Activated CD4-positive, alpha-beta T cell treated with anti-CD3 and anti-CD28 coated beads, Interleukin-2, amount 50 U/mL, for 48 hours (primary cell): ENCODE data around the gene USP17L21.
"Not testable (repeated sequence)": the region's sequence is repeated elsewhere in the genome, so short reads cannot be mapped to it uniquely, and the experiment has no call there.

Experiments used
- DNase-seq, 2 experiments: peaks; one replicate each; pipeline ENCODE4 v3.0.0-alpha.2; 2020

The USP17L21 gene, protein sequence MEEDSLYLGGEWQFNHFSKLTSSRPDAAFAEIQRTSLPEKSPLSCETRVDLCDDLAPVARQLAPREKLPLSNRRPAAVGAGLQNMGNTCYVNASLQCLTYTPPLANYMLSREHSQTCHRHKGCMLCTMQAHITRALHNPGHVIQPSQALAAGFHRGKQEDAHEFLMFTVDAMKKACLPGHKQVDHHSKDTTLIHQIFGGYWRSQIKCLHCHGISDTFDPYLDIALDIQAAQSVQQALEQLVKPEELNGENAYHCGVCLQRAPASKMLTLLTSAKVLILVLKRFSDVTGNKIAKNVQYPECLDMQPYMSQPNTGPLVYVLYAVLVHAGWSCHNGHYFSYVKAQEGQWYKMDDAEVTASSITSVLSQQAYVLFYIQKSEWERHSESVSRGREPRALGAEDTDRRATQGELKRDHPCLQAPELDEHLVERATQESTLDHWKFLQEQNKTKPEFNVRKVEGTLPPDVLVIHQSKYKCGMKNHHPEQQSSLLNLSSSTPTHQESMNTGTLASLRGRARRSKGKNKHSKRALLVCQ

DNA sequence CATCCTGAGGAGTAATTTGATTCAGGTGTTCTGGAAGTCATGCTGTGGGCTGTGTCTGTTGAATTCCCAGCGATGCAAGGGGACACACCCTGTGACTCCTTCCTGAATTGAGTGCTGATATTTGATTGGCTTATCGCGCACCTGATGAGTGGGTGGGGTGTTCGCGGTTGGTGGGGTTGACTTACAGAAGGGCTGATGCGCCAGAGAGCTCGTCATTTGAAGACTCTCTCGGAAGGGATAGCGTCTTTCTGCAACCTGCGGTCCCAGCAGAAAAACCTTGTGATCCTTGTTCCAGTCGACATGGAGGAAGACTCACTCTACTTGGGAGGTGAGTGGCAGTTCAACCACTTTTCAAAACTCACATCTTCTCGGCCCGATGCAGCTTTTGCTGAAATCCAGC is at the start of gene USP17L21:
Gene USP17L21 (plus strand): TSS at position 301 of the 400 bp plus-strand sequence. CDS start 0 bp downstream, at position 301.
- not testable (repeated sequence) for DNase-seq

DNA sequence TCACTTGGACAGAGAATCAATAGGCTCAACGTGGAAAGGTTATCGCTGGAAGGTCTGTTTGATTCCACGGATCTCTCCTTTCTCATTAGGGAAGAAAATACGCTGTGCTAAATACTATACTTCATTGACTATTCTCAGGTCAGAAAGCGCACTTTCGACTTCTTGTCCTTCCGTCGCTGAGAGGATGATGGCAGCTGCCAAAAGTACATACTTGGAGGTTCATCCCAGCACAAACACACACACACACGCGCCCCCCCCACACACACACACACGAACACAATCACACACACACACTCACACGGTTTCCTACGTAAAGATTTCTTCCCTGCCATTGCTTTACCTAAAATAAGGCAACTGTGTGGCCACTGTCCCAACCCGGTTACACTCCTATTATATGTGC is 48.0 kb upstream of the USP17L21 start:
- not testable (repeated sequence) for DNase-seq

DNA sequence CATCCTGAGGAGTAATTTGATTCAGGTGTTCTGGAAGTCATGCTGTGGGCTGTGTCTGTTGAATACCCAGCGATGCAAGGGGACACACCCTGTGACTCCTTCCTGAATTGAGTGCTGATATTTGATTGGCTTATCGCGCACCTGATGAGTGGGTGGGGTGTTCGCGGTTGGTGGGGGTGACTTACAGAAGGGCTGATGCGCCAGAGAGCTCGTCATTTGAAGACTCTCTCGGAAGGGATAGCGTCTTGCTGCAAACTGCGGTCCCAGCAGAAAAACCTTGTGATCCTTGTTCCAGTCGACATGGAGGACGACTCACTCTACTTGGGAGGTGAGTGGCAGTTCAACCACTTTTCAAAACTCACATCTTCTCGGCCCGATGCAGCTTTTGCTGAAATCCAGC is 47.6 kb upstream of the USP17L21 start, which contains the start of gene USP17L11:
Gene USP17L11 (plus strand): TSS at position 301 of the 400 bp plus-strand sequence. CDS start 0 bp downstream, at position 301.
- DNase-seq: not testable (repeated sequence)

DNA sequence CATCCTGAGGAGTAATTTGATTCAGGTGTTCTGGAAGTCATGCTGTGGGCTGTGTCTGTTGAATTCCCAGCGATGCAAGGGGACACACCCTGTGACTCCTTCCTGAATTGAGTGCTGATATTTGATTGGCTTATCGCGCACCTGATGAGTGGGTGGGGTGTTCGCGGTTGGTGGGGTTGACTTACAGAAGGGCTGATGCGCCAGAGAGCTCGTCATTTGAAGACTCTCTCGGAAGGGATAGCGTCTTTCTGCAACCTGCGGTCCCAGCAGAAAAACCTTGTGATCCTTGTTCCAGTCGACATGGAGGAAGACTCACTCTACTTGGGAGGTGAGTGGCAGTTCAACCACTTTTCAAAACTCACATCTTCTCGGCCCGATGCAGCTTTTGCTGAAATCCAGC is 42.8 kb upstream of the USP17L21 start, which contains the start of gene USP17L12:
Gene USP17L12 (plus strand): TSS at position 301 of the 400 bp plus-strand sequence. CDS start 0 bp downstream, at position 301.
- not testable (repeated sequence) for DNase-seq

DNA sequence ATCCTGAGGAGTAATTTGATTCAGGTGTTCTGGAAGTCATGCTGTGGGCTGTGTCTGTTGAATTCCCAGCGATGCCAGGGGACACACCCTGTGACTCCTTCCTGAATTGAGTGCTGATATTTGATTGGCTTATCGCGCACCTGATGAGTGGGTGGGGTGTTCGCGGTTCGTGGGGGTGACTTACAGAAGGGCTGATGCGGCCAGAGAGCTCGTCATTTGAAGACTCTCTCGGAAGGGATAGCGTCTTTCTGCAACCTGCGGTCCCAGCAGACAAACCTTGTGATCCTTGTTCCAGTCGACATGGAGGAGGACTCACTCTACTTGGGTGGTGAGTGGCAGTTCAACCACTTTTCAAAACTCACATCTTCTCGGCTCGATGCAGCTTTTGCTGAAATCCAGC is 38.1 kb upstream of the USP17L21 start, which contains the start of gene USP17L13:
Gene USP17L13 (plus strand): TSS at position 301 of the 400 bp plus-strand sequence. CDS start 0 bp downstream, at position 301.
- not testable (repeated sequence) for DNase-seq

DNA sequence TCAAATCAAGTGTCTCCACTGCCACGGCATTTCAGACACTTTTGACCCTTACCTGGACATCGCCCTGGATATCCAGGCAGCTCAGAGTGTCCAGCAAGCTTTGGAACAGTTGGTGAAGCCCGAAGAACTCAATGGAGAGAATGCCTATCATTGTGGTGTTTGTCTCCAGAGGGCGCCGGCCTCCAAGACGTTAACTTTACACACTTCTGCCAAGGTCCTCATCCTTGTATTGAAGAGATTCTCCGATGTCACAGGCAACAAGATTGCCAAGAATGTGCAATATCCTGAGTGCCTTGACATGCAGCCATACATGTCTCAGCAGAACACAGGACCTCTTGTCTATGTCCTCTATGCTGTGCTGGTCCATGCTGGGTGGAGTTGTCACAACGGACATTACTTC is 32.4 kb upstream of the USP17L21 start:
- not testable (repeated sequence) for DNase-seq

DNA sequence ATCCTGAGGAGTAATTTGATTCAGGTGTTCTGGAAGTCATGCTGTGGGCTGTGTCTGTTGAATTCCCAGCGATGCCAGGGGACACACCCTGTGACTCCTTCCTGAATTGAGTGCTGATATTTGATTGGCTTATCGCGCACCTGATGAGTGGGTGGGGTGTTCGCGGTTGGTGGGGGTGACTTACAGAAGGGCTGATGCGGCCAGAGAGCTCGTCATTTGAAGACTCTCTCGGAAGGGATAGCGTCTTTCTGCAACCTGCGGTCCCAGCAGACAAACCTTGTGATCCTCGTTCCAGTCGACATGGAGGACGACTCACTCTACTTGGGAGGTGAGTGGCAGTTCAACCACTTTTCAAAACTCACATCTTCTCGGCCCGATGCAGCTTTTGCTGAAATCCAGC is 28.6 kb upstream of the USP17L21 start, which contains the start of gene USP17L15:
Gene USP17L15 (plus strand): TSS at position 301 of the 400 bp plus-strand sequence. CDS start 0 bp downstream, at position 301.
- DNase-seq: not testable (repeated sequence)

DNA sequence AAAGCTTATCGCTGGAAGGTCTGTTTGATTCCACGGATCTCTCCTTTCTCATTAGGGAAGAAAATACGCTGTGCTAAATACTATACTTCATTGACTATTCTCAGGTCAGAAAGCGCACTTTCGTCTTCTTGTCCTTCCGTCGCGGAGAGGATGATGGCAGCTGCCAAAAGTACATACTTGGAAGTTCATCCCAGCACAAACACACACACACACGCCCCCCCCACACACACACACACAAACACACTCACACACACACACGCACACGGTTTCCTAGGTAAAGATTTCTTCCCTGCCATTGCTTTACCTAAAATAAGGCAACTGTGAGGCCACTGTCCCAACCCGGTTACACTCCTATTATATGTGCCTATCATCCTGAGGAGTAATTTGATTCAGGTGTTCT is 24.2 kb upstream of the USP17L21 start:
- not testable (repeated sequence) for DNase-seq

DNA sequence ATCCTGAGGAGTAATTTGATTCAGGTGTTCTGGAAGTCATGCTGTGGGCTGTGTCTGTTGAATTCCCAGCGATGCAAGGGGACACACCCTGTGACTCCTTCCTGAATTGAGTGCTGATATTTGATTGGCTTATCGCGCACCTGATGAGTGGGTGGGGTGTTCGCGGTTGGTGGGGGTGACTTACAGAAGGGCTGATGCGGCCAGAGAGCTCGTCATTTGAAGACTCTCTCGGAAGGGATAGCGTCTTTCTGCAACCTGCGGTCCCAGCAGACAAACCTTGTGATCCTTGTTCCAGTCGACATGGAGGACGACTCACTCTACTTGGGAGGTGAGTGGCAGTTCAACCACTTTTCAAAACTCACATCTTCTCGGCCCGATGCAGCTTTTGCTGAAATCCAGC is 19.1 kb upstream of the USP17L21 start, which contains the start of gene USP17L17:
Gene USP17L17 (plus strand): TSS at position 301 of the 400 bp plus-strand sequence. CDS start 0 bp downstream, at position 301.
- not testable (repeated sequence) for DNase-seq

DNA sequence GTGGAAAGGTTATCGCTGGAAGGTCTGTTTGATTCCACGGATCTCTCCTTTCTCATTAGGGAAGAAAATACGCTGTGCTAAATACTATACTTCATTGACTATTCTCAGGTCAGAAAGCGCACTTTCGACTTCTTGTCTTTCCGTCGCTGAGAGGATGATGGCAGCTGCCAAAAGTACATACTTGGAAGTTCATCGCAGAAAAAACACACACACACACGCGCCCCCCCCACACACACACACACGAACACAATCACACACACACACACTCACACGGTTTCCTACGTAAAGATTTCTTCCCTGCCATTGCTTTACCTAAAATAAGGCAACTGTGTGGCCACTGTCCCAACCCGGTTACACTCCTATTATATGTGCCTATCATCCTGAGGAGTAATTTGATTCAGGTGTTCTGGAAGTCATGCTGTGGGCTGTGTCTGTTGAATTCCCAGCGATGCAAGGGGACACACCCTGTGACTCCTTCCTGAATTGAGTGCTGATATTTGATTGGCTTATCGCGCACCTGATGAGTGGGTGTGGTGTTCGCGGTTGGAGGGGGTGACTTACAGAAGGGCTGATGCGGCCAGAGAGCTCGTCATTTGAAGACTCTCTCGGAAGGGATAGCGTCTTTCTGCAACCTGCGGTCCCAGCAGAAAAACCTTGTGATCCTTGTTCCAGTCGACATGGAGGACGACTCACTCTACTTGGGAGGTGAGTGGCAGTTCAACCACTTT is 14.6 kb upstream of the USP17L21 start, which contains the start of gene USP17L18:
Gene USP17L18 (plus strand): TSS at position 678 of the 728 bp plus-strand sequence. CDS start 0 bp downstream, at position 678.
- not testable (repeated sequence) for DNase-seq

DNA sequence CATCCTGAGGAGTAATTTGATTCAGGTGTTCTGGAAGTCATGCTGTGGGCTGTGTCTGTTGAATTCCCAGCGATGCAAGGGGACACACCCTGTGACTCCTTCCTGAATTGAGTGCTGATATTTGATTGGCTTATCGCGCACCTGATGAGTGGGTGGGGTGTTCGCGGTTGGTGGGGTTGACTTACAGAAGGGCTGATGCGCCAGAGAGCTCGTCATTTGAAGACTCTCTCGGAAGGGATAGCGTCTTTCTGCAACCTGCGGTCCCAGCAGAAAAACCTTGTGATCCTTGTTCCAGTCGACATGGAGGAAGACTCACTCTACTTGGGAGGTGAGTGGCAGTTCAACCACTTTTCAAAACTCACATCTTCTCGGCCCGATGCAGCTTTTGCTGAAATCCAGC is 9.6 kb upstream of the USP17L21 start, which contains the start of gene USP17L19:
Gene USP17L19 (plus strand): TSS at position 301 of the 400 bp plus-strand sequence. CDS start 0 bp downstream, at position 301.
- DNase-seq: not testable (repeated sequence)

DNA sequence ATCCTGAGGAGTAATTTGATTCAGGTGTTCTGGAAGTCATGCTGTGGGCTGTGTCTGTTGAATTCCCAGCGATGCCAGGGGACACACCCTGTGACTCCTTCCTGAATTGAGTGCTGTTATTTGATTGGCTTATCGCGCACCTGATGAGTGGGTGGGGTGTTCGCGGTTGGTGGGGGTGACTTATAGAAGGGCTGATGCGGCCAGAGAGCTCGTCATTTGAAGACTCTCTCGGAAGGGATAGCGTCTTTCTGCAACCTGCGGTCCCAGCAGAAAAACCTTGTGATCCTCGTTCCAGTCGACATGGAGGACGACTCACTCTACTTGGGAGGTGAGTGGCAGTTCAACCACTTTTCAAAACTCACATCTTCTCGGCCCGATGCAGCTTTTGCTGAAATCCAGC is 4.8 kb upstream of the USP17L21 start, which contains the start of gene USP17L20:
Gene USP17L20 (plus strand): TSS at position 301 of the 400 bp plus-strand sequence. CDS start 0 bp downstream, at position 301.
- DNase-seq: not testable (repeated sequence)

DNA sequence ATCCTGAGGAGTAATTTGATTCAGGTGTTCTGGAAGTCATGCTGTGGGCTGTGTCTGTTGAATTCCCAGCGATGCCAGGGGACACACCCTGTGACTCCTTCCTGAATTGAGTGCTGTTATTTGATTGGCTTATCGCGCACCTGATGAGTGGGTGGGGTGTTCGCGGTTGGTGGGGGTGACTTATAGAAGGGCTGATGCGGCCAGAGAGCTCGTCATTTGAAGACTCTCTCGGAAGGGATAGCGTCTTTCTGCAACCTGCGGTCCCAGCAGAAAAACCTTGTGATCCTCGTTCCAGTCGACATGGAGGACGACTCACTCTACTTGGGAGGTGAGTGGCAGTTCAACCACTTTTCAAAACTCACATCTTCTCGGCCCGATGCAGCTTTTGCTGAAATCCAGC is 4.6 kb downstream of the USP17L21 start, which contains the start of gene USP17L22:
Gene USP17L22 (plus strand): TSS at position 301 of the 400 bp plus-strand sequence. CDS start 0 bp downstream, at position 301.
- not testable (repeated sequence) for DNase-seq

DNA sequence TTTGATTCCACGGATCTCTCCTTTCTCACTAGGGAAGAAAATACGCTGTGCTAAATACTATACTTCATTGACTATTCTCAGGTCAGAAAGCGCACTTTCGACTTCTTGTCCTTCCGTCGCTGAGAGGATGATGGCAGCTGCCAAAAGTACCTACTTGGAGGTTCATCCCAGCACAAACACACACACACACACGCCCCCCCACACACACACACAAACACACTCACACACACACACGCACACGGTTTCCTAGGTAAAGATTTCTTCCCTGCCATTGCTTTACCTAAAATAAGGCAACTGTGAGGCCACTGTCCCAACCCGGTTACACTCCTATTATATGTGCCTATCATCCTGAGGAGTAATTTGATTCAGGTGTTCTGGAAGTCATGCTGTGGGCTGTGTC is 9.0 kb downstream of the USP17L21 start:
- not testable (repeated sequence) for DNase-seq
